ENCODE data around the gene KNDC1. TPM values are rescaled to one million over a fixed set of nuclear protein-coding genes. Genes with fewer than 3 reads are reported as not detected.

The KNDC1 gene
- total RNA-seq, 1 experiment from 2014 or later = 0.34 TPM

DNA sequence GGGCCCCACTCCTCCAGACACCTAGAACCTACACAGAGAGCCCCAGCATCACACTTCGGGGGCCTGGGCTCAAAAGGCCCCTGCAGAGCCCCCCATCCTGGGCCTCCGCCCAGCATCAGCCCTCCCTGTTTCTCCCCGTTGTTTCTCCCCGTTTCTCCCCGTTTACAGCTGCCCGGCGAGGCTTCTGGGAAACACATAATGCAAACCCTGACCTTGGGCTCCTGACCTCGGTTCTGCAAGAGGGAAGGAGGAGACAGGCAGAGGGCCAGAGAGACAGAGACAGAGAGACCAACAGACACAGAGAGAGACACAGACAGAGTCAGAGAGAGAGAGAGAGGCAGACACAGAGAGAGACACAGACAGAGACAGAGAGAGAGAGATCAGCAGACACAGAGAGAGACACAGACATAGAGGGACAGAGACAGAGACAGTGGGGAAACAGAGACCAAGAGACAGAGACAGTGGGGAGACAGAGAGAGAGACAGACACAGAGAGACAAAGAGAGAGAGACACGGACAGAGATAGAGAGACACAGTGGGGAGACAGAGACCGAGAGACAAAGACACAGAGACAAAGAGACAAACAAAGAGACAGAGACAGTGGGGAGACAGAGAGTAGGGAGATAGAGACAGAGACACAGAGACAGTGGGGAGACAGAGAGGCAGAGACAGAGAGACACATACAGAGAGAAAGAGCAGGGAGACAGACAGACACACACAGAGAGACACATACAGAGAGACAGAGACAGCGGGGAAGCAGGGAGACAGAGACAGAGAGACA is 90.1 kb downstream of the KNDC1 start:
- no peak for DNase-seq (ENCODE audit: low read depth, low spot score)
- in situ Hi-C loops (cut with HindIII; ENCODE audit: low pct_unique_long_range_greater_than_20kb, low sequenced_read_pairs) = no loop called here

DNA sequence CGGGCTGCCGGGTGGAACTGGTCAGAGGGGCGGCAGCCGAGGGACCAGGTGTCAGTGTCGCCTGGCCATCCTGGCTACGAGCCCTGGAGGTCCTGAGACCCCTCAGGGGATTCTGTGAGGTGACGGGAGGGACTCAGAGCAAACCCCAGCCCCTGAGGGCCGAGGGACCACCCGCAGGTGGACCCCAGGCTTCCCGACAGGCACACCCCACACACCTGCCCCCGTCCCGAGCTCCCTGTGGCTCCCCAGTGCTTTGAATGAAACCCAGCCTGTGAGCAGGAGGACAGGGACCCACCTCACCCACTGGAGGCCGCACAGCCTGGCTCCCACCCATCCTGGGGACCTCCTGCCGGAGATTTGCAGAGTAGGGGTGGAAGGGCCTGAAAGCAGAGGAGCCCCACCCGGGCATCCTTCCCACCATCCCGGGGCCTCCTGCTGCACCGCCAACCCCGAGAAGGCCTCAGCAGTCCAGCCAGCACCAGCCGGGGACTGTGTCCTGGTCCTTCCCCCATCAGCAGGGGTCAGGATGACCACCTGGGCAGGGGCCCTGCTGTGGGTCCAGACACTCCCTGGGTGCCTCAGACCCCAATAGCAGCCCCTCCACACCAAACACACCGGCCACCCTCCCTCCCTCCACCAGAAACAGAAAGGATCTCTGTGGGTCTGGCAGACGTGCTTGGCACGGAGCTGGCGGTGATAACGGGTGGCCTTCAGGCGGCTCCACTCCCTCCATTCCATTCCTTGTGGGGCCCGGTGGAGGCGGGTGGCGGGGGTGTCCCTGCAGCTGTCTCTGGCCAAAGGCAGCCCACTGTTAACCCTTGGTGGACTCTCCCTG is 91.6 kb downstream of the KNDC1 start:
- in situ Hi-C loops (cut with HindIII; ENCODE audit: low pct_unique_long_range_greater_than_20kb, low sequenced_read_pairs) = no loop called here
- DNase-seq (ENCODE audit: low read depth, low spot score) = no peak

- no peak for DNase-seq (ENCODE audit: low read depth, low spot score)
- in situ Hi-C loops (cut with HindIII; ENCODE audit: low pct_unique_long_range_greater_than_20kb, low sequenced_read_pairs) = no loop called here
Observed at GRCh38 chr10:133252223-133252552, 92.2 kb downstream of the KNDC1 start.

GRCh38 chr10:133253361-133253955 is 93.4 kb downstream of the KNDC1 start:
- in situ Hi-C loops (cut with HindIII; ENCODE audit: low pct_unique_long_range_greater_than_20kb, low sequenced_read_pairs) = no loop called here
- DNase-seq (ENCODE audit: low read depth, low spot score) = no peak

- in situ Hi-C loops (cut with HindIII; ENCODE audit: low pct_unique_long_range_greater_than_20kb, low sequenced_read_pairs) = no loop called here
Observed at GRCh38 chr10:133254421-133255120, 94.6 kb downstream of the KNDC1 start.

GRCh38 chr10:133255323-133255722 is 95.3 kb downstream of the KNDC1 start:
- in situ Hi-C loops (cut with HindIII; ENCODE audit: low pct_unique_long_range_greater_than_20kb, low sequenced_read_pairs) = no loop called here
- DNase-seq (ENCODE audit: low read depth, low spot score) = no peak

More at GRCh38 chr10:133254421-133255120, 94.6 kb downstream of the KNDC1 start:
- DNase-seq (ENCODE audit: low read depth, low spot score) = no peak

DNA sequence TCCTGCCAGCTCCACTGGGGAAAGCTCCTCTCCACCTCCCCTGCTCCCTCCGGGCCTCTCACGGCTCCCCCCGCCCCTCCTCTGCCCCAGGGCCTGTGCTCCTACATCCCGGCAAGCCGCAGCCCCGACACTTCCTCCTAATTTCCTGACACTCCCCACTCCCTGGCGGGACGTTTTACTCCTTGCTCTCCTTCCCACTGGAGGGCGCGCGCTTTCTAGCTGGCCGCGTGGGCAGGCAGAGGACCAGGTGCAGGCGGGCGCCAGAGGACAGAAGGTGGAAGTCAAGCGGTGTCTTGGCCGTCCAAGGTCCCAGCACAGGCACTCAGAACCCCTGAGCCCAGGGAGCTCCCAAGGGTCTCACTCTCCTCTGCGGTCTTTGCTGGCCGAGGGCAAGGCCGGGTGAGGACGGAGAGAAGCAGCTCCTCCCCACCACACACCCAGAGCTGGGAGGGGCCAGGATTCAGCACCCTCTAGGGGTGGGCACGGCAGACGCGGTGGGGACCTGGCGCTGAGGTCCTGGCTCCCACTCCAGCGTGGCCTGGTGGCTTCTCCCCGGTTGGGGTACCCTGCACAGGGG is 97.6 kb downstream of the KNDC1 start:
- peak; percentile 48 for DNase-seq (ENCODE audit: low read depth, low spot score)
- in situ Hi-C loops (cut with HindIII; ENCODE audit: low pct_unique_long_range_greater_than_20kb, low sequenced_read_pairs) = no loop called here

DNA sequence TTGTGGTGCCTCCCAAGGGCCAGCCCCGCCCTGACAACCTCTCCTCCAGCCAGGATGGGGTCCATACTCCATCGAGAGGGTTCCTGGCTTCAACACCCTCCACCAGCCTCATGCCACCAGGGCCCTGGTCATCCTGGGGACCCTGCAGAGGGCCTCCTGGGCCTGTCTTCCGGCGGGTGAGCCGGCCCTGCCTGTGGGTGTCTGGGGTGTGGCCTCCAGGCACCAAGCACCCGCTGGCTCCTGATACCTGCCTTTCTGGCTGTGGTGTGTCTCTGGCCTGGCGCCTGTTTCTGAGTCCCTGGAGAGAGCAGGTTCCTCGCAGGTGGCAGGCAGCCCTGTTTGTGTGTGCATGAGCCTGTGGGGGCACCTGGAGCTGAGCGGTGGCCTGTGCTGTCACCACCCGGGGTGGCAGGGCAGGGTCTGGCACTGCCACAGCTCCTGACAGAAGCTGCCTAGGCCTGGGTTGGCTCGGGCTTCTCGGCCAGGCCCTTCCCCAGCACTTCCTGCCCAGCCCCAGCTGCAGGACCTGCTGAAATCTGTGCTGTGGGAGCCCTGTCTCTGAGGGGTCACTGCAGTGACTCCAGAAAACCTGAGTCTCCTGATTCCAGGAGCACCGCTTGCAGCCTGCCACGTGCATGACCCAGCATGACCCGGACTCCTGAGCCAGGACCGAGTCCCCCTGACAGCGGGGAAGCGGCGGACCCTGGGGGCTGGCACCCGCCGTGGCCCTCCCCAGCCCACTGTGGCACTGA is 98.2 kb downstream of the KNDC1 start:
- no peak for DNase-seq (ENCODE audit: low read depth, low spot score)
- in situ Hi-C loops (cut with HindIII; ENCODE audit: low pct_unique_long_range_greater_than_20kb, low sequenced_read_pairs) = no loop called here

GRCh38 chr10:133258818-133259601 is 99.0 kb downstream of the KNDC1 start:
- peak; percentile 93 for DNase-seq (ENCODE audit: low read depth, low spot score)
- in situ Hi-C loops (cut with HindIII; ENCODE audit: low pct_unique_long_range_greater_than_20kb, low sequenced_read_pairs) = no loop called here

DNA sequence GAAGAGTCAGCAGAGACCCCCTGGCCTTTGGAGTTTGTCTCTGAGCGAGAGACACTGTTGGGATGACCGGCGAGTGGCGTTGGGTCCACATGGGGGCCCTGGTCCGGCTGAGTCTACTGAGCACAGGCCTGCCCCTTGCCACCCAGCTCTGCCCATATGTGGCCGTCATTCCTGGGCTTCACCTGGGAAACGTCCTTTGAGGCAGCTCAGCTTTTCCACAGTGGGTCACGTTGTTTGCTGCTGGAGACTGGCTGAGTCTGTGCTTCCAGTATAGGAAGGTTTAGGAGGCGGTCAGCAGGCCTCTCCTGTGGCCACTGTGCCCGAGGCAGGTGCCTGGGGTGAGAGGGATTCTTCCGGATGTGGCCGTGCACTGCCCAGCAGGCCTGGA is 99.6 kb downstream of the KNDC1 start:
- in situ Hi-C loops (cut with HindIII; ENCODE audit: low pct_unique_long_range_greater_than_20kb, low sequenced_read_pairs) = no loop called here
- no peak for DNase-seq (ENCODE audit: low read depth, low spot score)

DNA sequence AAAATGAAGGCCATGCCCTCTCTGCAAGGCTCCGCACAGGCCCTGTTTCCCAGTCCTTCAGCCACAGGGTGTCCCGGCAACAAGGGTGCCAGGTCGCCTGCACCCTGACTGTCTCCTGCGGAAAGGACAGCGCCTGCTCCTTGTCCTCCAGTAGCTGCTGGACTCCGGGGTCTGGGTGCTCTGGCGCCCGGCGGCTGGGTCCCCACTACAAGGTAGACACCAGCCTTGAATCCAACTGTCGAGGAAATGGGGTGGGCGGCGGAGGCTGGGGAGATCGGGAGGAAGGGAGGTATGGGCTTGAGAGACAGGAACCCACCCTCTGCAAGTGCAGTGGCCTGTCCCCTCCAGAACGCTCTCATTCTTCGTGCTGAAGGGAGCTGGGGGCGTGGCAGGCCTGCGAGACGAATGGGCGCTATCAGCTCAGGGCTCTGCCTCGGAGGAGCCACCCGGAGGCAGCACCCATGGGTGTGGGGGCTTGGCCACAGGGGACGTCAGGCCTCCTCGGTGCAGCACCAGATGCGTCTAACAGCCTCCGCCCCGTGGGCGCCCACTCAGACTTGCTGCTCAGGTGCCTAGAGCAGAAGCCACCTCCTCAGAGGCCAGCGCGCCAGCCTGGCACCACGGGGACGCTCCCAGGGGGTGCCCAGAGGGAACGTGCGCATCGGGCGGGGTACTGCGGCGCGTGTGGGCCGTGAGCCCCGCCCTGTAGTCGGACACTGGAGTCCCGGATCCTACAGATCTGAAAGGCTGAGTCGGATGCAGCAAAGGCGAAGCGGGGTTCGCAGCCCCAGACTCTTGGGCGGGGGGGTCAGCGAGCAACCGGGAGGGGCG is 101.1 kb downstream of the KNDC1 start:
- in situ Hi-C loops (cut with HindIII; ENCODE audit: low pct_unique_long_range_greater_than_20kb, low sequenced_read_pairs) = no loop called here
- DNase-seq (ENCODE audit: low read depth, low spot score) = peak; percentile 26

GRCh38 chr10:133261726-133262325 is 101.8 kb downstream of the KNDC1 start:
- in situ Hi-C loops (cut with HindIII; ENCODE audit: low pct_unique_long_range_greater_than_20kb, low sequenced_read_pairs) = no loop called here
- peak; percentile 68 for DNase-seq (ENCODE audit: low read depth, low spot score)

GRCh38 chr10:133262696-133263095 is 102.7 kb downstream of the KNDC1 start:
- in situ Hi-C loops (cut with HindIII; ENCODE audit: low pct_unique_long_range_greater_than_20kb, low sequenced_read_pairs) = no loop called here
- DNase-seq (ENCODE audit: low read depth, low spot score) = no peak

DNA sequence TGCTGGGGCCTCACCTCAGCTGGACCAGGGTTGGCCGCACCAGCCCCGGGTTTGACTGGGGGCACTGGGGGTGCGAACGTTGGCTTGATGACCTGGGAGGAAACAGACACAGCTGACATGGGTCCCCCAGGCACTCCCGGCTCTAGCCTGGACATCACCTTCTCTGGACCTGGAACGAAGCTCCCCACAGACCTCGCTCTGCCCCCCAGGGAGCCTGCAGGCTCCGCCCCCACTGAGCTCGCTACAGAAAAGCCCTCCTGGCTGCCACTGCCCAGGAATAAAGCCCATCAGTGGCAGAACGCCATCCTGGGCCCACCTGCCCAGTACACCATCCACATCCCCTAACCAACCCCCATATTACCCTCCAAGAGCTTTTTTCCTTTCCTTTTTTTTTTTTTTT is 103.7 kb downstream of the KNDC1 start:
- no peak for DNase-seq (ENCODE audit: low read depth, low spot score)
- in situ Hi-C loops (cut with HindIII; ENCODE audit: low pct_unique_long_range_greater_than_20kb, low sequenced_read_pairs) = no loop called here

DNA sequence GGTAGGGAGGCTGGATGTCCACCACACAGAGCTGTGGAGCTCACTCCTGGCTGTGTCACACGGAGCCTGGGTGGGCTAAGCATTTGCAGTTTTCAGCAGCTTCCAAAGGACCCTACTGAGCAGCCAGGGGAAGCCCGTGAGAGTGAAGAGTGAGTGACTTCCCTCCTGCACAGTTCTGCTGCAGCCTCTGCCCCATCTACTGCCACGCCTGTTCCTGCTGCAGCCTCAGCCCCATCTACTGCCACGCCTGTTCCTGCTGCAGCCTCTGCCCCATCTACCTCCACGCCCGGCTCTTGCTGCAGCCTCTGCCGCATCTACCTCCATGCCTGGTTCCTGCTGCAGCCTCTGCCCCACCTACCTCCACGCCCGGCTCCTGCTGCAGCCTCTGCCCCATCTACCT is 104.4 kb downstream of the KNDC1 start:
- no peak for DNase-seq (ENCODE audit: low read depth, low spot score)
- in situ Hi-C loops (cut with HindIII; ENCODE audit: low pct_unique_long_range_greater_than_20kb, low sequenced_read_pairs) = no loop called here

All from SK-MEL-5 (cell line).